Calu3 (cell line): ENCODE data around the gene PCDH9. TPM values are rescaled to one million over a fixed set of nuclear protein-coding genes. Genes with fewer than 3 reads are reported as not detected.

Source experiments
- BruUV-seq: library from RNA; stranded (reverse); fragments of 400-500 nt; replicated peaks from 2 replicates; lab custom pipeline; 2021; lab: Mats Ljungman, UMichigan
- CTCF ChIA-PET: fragments of 300-600 bp; sonication (Branson Sonifier 250); formaldehyde crosslinking; loops from one replicate; lab custom pipeline; 2022; ENCODE audit warnings: antibody characterized with exemption; lab: Charles Lee
- DNase-seq: peaks from one replicate; pipeline ENCODE4 v3.0.0; 2022
- H3K27ac Mint-ChIP-seq: one replicate; pipeline ENCODE4 v1.8.0; 2022; ENCODE audit warnings: mixed read lengths; ENCODE audit not compliant: unreplicated experiment
- H3K27me3 Mint-ChIP-seq: one replicate; pipeline ENCODE4 v1.8.0; 2022; ENCODE audit warnings: mixed read lengths; ENCODE audit not compliant: unreplicated experiment
- H3K36me3 Mint-ChIP-seq: one replicate; pipeline ENCODE4 v1.8.0; 2022; ENCODE audit warnings: mild to moderate bottlenecking, moderate library complexity, mixed read lengths; ENCODE audit not compliant: insufficient read depth, unreplicated experiment
- H3K4me1 Mint-ChIP-seq: one replicate; pipeline ENCODE4 v1.8.0; 2022; ENCODE audit warnings: mild to moderate bottlenecking, low read depth, mixed read lengths; ENCODE audit not compliant: unreplicated experiment
- H3K4me3 Mint-ChIP-seq: one replicate; pipeline ENCODE4 v1.8.0; 2022; ENCODE audit warnings: mild to moderate bottlenecking, low read depth, moderate library complexity, mixed read lengths; ENCODE audit not compliant: unreplicated experiment
- H3K9me3 Mint-ChIP-seq: one replicate; pipeline ENCODE4 v1.8.0; 2022; ENCODE audit warnings: low read depth, mixed read lengths; ENCODE audit not compliant: unreplicated experiment
- CTCF ChIP-seq: fragments of 200-600 bp; IDR thresholded peaks from one replicate; pipeline ENCODE4 v1.8.0; 2022; ENCODE audit warnings: antibody characterized with exemption; ENCODE audit not compliant: unreplicated experiment
- intact Hi-C: fragments of 100-400 bp; cut with micrococcal nuclease; formaldehyde crosslinking; loops from one replicate; pipeline ENCODE4 v1.10.0; 2022; ENCODE audit not compliant: unreplicated experiment
- total RNA-seq: library from RNA; stranded (reverse); gene quantifications from 2 replicates; pipeline ENCODE4 v1.2.3, GENCODE V29; 2022

PCDH9 gene
- total RNA-seq, 1 experiment from 2014 or later, result 1.3 TPM

- H3K4me3 Mint-ChIP-seq, result no peak overlapping the region
- CTCF ChIA-PET, result no interaction called here
- no peaks in the 10 kb centered on the region for H3K27me3 Mint-ChIP-seq
- no peak for DNase-seq
- BruUV-seq, result no TSS peak
- TF ChIP-seq CTCF, result no peak
- H3K36me3 Mint-ChIP-seq, result no peaks in the 10 kb centered on the region
- intact Hi-C loops, result no loop called here
- H3K9me3 Mint-ChIP-seq, result peaks cover 2% of the 10 kb centered on the region
- H3K27ac Mint-ChIP-seq, result no peak overlapping the region
- H3K4me1 Mint-ChIP-seq, result no peaks in the 10 kb centered on the region
Observed at GRCh38 chr13:66359910-66360552, 870.1 kb downstream of the PCDH9 start.

- H3K36me3 Mint-ChIP-seq, result no peaks in the 10 kb centered on the region
- no peaks in the 10 kb centered on the region for H3K4me1 Mint-ChIP-seq
- peaks cover 2% of the 10 kb centered on the region for H3K9me3 Mint-ChIP-seq
- no peak overlapping the region for H3K27ac Mint-ChIP-seq
- no peak for TF ChIP-seq CTCF
- H3K4me3 Mint-ChIP-seq, result no peak overlapping the region
- no TSS peak for BruUV-seq
- H3K27me3 Mint-ChIP-seq, result no peaks in the 10 kb centered on the region
- DNase-seq, result no peak
- CTCF ChIA-PET, result no interaction called here
- intact Hi-C loops, result no loop called here
Observed at GRCh38 chr13:66359393-66359792, 870.7 kb downstream of the PCDH9 start.

GRCh38 chr13:66358564-66358963 lies 871.6 kb downstream of the PCDH9 start:
- Mint-ChIP-seq H3K27ac (no peak overlapping the region), H3K9me3 (peaks cover 2% of the 10 kb centered on the region), H3K4me3 (no peak overlapping the region), H3K27me3 (no peaks in the 10 kb centered on the region), H3K36me3 (no peaks in the 10 kb centered on the region), H3K4me1 (no peaks in the 10 kb centered on the region)
- TF ChIP-seq CTCF, result no peak
- no peak for DNase-seq
- no TSS peak for BruUV-seq
- CTCF ChIA-PET, result no interaction called here
- intact Hi-C loops, result no loop called here

- no TSS peak for BruUV-seq
- intact Hi-C loops, result no loop called here
- Mint-ChIP-seq H3K9me3 (peaks cover 3% of the 10 kb centered on the region), H3K36me3 (no peaks in the 10 kb centered on the region), H3K4me1 (no peaks in the 10 kb centered on the region), H3K4me3 (no peak overlapping the region), H3K27me3 (no peaks in the 10 kb centered on the region), H3K27ac (no peak overlapping the region)
- DNase-seq, result no peak
- no peak for TF ChIP-seq CTCF
- CTCF ChIA-PET, result no interaction called here
Observed at GRCh38 chr13:66357463-66357862, 872.7 kb downstream of the PCDH9 start.
